Caki2 (cell line): ENCODE data around the gene DCAF8. TPM values are rescaled to one million over a fixed set of nuclear protein-coding genes. Genes with fewer than 3 reads are reported as not detected.

Source experiments
- DNase-seq: peaks from one replicate; pipeline ENCODE4 v3.0.0-alpha.2; 2015; ENCODE audit warnings: low read depth
- in situ Hi-C: cut with HindIII; loops from 2 replicates; pipeline ENCODE4 v1.10.0; 2016; ENCODE audit warnings: low sequenced_read_pairs, low pct_unique_long_range_greater_than_20kb, mixed read lengths
- total RNA-seq: library from RNA; depleted of rRNA; stranded (reverse); fragments of >200 nt; shearing (Covaris generic); gene quantifications from 2 replicates; pipeline ENCODE4 v1.2.3, GENCODE V29; 2014; ENCODE audit warnings: low replicate concordance

The DCAF8 gene
- total RNA-seq, 1 experiment from 2014 or later: 21.2 TPM

- DNase-seq: no peak
- in situ Hi-C loops: loop anchor here (10.0 kb wide), 1 partner anchor 105 kb away; no protein-coding TSS in a partner anchor
Measured at GRCh38 chr1:160209321-160210046, 52.9 kb downstream of the DCAF8 start.

GRCh38 chr1:160208557-160209320, 53.6 kb downstream of the DCAF8 start:
- in situ Hi-C loops: loop anchor here (10.0 kb wide), 1 partner anchor 104 kb away; no protein-coding TSS in a partner anchor
- DNase-seq: no peak

DNA sequence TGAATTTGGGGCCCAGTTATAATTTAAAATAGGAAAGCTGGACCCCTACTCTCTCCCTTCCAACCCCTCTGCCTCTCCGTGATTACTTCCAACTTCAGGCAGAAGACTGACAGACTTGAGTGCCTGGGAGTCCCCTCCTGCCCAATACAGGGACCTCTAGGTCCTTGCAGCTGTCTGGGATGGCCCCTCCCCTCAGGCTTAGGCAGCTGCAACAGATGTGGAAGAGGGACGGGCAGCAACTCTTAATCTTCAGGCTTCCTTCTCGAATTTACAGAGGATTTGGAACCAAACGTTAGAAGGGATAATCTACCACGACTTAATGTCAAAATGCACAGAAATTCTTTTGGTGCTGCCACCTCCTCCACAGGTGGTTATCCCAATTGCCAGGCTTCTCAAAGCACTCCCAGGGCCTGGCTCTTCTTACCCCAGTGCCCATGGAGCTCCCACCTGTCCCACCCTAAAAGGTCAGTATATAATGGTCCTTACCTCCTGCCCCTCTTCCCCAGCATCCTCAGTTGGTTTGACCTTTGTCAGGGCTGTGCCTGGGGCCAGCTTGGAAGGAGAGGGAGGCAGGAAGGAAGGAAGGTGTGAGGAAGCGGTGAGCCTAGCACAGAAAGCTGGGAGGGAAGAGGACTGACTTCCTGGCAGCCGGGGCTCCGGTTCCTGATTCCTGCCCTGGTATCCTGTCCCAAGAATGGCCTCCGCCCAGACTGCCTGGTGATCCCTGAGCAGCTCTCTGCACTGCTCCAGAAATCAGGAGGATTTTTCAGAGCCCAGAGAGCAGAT, 54.4 kb downstream of the DCAF8 start:
- in situ Hi-C loops: loop anchor here (10.0 kb wide), 1 partner anchor 103 kb away; no protein-coding TSS in a partner anchor
- DNase-seq: no peak

DNA sequence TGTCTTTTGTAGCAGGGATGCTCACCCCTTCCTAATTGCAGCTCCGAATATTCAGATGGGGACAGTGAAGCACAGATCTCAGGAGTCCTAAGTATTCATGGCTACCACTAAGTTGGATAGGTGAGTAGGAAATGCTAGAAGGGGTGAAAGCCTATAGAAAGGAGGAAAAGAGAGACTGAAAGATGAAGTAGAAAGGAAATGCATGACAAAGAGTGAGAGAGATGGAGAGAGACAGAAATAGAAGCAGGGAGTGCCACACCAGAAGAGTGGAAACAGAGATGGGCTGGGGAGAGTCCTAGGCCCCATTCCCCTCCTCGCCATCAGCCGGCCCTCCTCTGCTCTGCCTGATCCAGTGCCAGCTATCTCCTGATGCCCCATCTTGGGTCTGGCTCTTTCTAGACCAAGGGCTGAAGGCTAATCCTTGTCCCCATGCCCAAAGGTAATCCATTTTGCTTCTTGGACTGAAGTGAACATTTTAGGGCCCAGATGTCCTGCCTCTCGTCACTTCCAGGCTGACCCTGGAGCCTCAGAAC, 55.2 kb downstream of the DCAF8 start:
- DNase-seq: no peak
- in situ Hi-C loops: loop anchor here (10.0 kb wide), 1 partner anchor 102 kb away; no protein-coding TSS in a partner anchor

DNA sequence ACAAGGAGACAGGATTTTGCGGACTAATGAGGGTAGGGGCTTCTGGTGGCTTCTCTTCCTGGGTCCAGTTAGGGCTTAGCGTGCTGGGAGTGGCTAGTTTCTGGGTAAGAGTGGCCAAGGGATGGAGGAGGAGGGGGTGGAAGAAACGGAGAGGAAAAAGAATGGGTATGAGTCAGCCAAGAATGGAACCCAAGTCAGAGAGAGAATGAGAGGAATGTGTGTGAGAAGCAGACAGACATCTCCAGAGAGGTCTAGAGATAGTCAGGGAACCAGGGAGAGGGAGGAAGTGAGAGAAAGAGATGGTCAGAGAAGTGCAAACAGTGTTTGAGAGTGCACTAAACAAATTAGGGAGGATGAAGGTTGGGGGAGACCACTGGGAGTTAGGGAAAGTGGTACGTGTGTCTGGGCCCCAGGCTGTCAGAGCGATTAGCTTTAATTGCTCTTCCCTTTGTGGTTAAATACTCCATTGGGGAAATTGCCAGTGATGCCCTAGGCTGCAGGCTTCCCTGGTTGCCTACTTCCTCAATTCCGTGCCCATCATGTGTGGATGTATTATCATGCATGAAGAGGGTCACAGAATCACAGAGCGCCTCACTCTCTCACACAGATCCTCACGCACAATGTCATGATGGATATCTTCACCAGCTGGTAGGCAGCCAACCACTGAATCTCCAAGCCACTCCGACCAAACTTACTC, 55.8 kb downstream of the DCAF8 start:
- in situ Hi-C loops: loop anchor here (10.0 kb wide), 1 partner anchor 102 kb away; no protein-coding TSS in a partner anchor

DNA sequence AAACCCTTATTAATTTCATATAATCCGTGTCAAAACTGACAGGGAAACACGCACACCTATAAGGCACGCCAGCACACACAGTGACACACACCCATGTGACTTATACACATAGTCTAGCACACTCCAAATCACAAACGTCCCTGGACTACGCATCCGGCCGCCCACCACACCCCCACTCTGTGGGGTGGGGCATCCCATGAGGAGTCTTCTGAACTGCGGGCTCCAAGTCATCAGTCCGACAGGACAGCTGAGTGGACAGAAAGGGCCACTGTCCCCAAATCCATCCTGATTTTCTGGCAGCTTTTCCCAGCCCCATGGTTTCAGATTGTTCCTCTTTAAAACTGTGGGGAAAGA, 56.3 kb downstream of the DCAF8 start:
- in situ Hi-C loops: loop anchor here (10.0 kb wide), 1 partner anchor 101 kb away; no protein-coding TSS in a partner anchor
- DNase-seq: peak; percentile 51

More for the DNA sequence above, 55.8 kb downstream of the DCAF8 start:
- peak; percentile 64 for DNase-seq

DNA sequence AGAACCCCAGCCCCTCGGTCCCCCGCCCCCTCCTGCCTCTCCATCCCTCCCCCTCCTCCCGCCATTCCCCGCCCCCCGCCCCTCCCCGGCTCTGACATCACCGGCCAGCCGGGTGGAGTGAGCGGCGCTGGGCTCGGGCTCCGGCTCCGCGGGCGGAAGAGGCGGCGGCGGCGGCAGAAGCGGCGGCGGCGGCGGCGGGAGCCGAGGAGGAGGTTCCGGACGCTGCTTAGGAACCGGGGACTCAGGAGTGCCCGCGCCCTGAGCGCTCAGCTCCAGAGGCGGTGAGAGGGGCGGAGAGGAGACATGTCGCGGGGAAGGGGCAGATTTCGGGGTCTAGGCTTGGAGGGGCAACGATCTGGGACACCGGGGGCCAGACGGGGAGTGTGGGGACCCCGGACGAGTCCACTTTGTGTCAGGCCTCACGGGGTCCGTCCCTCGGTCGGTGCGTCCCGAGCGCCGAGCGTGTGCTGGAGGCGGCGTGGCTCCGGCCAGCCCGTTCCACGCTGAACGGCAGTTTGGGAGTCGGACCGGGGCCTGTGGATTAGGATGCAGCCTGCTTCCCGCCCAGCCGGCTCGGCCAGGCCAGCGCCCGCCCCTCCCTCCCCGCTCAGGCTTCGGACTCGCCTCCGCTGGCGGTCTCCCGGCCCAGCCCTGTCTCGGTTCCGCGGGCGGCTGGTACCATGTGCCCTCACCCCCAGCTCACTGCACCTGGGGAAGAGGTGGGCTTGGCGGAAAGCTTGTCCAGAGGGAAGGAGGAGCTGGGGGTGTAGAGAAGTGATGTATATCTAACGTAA, 56.9 kb downstream of the DCAF8 start, which contains the start of gene PEA15:
PEA15 (plus strand) TSS at position 143 of the 794 bp plus-strand sequence. CDS start 6,161 bp downstream, outside the sequence.
- in situ Hi-C loops: loop anchor here (10.0 kb wide), 1 partner anchor 101 kb away; no protein-coding TSS in a partner anchor
- peak; percentile 45 for DNase-seq

GRCh38 chr1:160204526-160205241, 57.7 kb downstream of the DCAF8 start:
- in situ Hi-C loops: loop anchor here (10.0 kb wide), 1 partner anchor 100 kb away; no protein-coding TSS in a partner anchor
- no peak for DNase-seq

DNA sequence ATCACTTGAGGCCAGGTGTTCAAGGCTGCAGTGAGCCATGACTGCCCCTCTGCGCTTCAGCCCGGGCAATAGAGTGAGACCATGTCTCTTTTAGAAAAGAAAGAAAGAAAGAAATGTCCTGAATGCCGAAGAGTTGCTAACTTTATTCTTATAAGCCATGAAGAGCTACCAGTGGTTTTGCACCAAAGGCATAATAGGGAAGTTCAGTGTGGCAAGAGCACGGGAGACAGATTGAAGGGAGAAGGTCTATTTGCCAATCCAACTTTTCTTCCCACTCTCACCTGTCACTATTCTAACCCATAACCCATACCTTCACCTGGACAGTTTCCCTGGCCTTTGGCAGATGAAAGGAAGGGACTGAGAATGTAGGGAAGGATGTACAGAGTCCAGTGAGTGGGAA, 61.6 kb downstream of the DCAF8 start:
- DNase-seq: no peak
- in situ Hi-C loops: loop anchor here (10.0 kb wide), 1 partner anchor 96 kb away; no protein-coding TSS in a partner anchor

- no peak for DNase-seq
- in situ Hi-C loops: no loop called here
Measured at GRCh38 chr1:160197231-160197630, 65.1 kb downstream of the DCAF8 start.

- no peak for DNase-seq
- in situ Hi-C loops: no loop called here
Measured at GRCh38 chr1:160196143-160196542, 66.2 kb downstream of the DCAF8 start.

DNA sequence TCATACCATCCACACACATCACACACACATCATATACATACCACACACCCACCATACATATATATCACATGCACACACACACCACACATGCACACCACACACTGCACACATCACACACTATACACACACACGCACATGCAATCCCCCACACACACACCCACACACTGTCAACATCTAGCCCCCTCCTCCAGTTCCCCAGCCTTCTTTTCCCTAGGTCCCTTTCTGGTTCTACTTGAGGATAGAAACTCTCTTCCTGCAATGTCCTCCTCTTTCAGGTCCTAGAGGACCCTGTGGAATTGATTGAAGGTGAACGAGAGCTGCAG, 67.7 kb downstream of the DCAF8 start:
- in situ Hi-C loops: no loop called here
- DNase-seq: no peak

DNA sequence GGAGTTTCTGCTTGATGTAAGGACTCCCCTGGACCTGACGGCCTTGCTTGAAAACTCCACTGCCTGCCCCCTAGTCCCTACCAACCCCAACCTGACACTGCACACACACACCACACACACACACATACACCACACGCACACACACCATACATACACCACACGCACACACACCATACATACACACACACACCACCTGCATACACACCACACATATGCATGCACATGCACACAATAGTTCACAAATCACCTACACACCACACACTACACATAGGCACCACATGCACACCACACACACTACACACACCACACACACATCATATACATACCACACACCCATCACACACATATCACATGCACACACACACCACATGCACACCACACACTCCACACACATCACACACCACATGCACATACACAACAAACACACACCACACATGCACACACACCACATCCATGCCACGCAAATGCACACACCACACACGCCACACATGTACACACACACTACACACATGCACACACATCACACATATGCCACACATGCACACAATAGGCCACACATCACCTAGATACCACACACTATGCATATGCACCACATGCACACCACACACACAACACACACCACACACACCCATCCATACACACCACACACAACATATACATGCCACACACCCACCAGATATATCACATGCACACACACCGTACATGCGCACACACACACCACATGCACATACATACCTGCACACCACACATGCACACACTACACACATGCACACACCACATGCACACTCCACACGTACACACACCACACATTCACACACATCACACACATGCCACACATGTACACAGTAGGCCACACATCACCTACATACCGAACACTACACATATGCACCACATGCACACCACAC, 68.3 kb downstream of the DCAF8 start:
- in situ Hi-C loops: no loop called here

DNA sequence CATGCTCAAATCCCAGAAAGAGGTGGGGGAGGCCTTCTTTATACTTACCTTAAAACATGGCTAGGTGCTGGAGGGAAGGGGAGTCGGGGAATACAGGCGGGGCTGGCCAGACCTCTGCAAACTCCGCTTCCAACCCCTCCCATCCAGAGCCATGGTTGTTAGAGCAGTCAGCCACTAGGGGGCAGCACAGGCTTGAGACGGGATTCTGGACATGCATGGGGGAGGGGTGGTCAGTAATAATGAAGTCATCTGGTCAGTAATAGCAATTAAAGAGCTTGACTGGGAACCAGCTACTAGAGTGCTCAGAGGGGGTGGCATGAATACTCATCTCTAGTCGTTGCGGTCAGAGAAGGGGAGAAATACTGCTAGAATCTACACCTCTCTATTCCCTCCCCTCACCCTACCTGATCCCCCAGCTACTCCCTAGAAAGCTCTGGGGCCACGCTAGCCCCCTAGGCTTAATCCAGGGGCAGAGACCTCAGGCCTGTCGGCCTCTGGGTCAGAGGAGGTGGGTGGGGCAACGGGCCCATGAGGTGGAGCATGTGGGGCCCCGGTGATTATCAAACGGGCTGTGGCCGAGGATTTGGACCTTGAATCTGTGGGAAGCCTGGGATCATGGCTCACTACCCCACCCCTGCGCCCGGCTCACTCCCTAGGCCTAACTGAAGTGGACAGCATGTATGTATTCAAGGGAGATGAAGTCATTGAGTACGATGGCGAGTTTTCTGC, 69.1 kb downstream of the DCAF8 start:
- DNase-seq: peak; percentile 73
- in situ Hi-C loops: no loop called here

More for the DNA sequence above, 68.3 kb downstream of the DCAF8 start:
- no peak for DNase-seq

- in situ Hi-C loops: no loop called here
- no peak for DNase-seq
Measured at GRCh38 chr1:160192234-160192633, 70.1 kb downstream of the DCAF8 start.
